Activated CD4-positive, alpha-beta memory T cell treated with anti-CD3 and anti-CD28 coated beads for 36 hours (primary cell): Measurements from ENCODE around the gene CDH5. TPM values are rescaled to one million over a fixed set of nuclear protein-coding genes. Genes with fewer than 3 reads are reported as not detected.

Experiments
- CTCF ChIA-PET: fragments of 350-600 bp; sonication (Branson Sonifier 250); formaldehyde crosslinking; loops from one replicate; lab custom pipeline; 2021; ENCODE audit warnings: antibody characterized with exemption, inconsistent platforms; lab: Charles Lee
- POLR2A ChIA-PET: fragments of 350-600 bp; sonication (Branson Sonifier 250); formaldehyde crosslinking; loops from one replicate; lab custom pipeline; 2021; ENCODE audit warnings: antibody characterized with exemption; lab: Charles Lee
- DNase-seq: peaks from one replicate; pipeline ENCODE4 v3.0.0-alpha.2; 2020
- H3K27ac Mint-ChIP-seq: one replicate; pipeline ENCODE4 v1.8.0; 2021; ENCODE audit warnings: mixed read lengths
- H3K27me3 Mint-ChIP-seq: one replicate; pipeline ENCODE4 v1.8.0; 2021; ENCODE audit warnings: mixed read lengths
- H3K36me3 Mint-ChIP-seq: one replicate; pipeline ENCODE4 v1.8.0; 2021; ENCODE audit warnings: mixed read lengths
- H3K4me1 Mint-ChIP-seq: one replicate; pipeline ENCODE4 v1.8.0; 2021; ENCODE audit warnings: low read depth, mixed read lengths
- H3K4me3 Mint-ChIP-seq: one replicate; pipeline ENCODE4 v1.8.0; 2021; ENCODE audit warnings: mild to moderate bottlenecking, mixed read lengths
- H3K9me3 Mint-ChIP-seq: one replicate; pipeline ENCODE4 v1.8.0; 2021; ENCODE audit warnings: mixed read lengths
- intact Hi-C: fragments of 100-400 bp; cut with micrococcal nuclease; formaldehyde crosslinking; loops from one replicate; pipeline ENCODE4 v1.15.1; 2023
- total RNA-seq, 2 experiments: library from RNA; stranded (reverse); gene quantifications; one replicate each; pipeline ENCODE4 v1.2.3, GENCODE V29; 2021

CDH5 gene
- total RNA-seq, 2 experiments from 2014 or later, result not detected

- intact Hi-C loops, result no loop called here
- H3K4me3 Mint-ChIP-seq, result no peak overlapping the region
- no peaks in the 10 kb centered on the region for H3K36me3 Mint-ChIP-seq
- CTCF ChIA-PET, result interaction anchor here (1.1 kb wide), 1 partner anchor 17 kb away, joined by 3 read pairs; no protein-coding TSS in a partner anchor
- H3K9me3 Mint-ChIP-seq, result no peaks in the 10 kb centered on the region
- DNase-seq, result no peak
- H3K4me1 Mint-ChIP-seq, result no peaks in the 10 kb centered on the region
- POLR2A ChIA-PET, result no interaction called here
- no peak overlapping the region for H3K27ac Mint-ChIP-seq
- no peaks in the 10 kb centered on the region for H3K27me3 Mint-ChIP-seq
Observed at GRCh38 chr16:66389256-66390176, 23.0 kb downstream of the CDH5 start.

- H3K4me1 Mint-ChIP-seq, result no peaks in the 10 kb centered on the region
- no peaks in the 10 kb centered on the region for H3K9me3 Mint-ChIP-seq
- intact Hi-C loops, result no loop called here
- POLR2A ChIA-PET, result no interaction called here
- H3K4me3 Mint-ChIP-seq, result no peak overlapping the region
- no peaks in the 10 kb centered on the region for H3K36me3 Mint-ChIP-seq
- DNase-seq, result no peak
- CTCF ChIA-PET, result no interaction called here
- no peaks in the 10 kb centered on the region for H3K27me3 Mint-ChIP-seq
- H3K27ac Mint-ChIP-seq, result no peak overlapping the region
Observed at GRCh38 chr16:66390346-66391108, 24.0 kb downstream of the CDH5 start.

- no peak overlapping the region for H3K4me3 Mint-ChIP-seq
- no peaks in the 10 kb centered on the region for H3K36me3 Mint-ChIP-seq
- intact Hi-C loops, result no loop called here
- ChIA-PET CTCF (interaction anchor here (1.5 kb wide), 1 partner anchor 13 kb away, joined by 4 read pairs; no protein-coding TSS in a partner anchor), POLR2A (no interaction called here)
- DNase-seq, result no peak
- H3K27me3 Mint-ChIP-seq, result no peaks in the 10 kb centered on the region
- no peaks in the 10 kb centered on the region for H3K9me3 Mint-ChIP-seq
- no peak overlapping the region for H3K27ac Mint-ChIP-seq
- H3K4me1 Mint-ChIP-seq, result no peaks in the 10 kb centered on the region
Observed at GRCh38 chr16:66391726-66392670, 25.5 kb downstream of the CDH5 start.

- intact Hi-C loops, result no loop called here
- no peak for DNase-seq
- CTCF ChIA-PET, result interaction anchor here (1.0 to 1.4 kb wide), 2 partner anchors 11 to 39 kb away, joined by 3 to 4 read pairs; no protein-coding TSS in a partner anchor
- Mint-ChIP-seq H3K4me3 (no peak overlapping the region), H3K4me1 (no peaks in the 10 kb centered on the region), H3K27ac (no peak overlapping the region), H3K27me3 (peaks cover 3% of the 10 kb centered on the region), H3K36me3 (no peaks in the 10 kb centered on the region), H3K9me3 (no peaks in the 10 kb centered on the region)
- POLR2A ChIA-PET, result no interaction called here
Observed at GRCh38 chr16:66395806-66396555, 29.5 kb downstream of the CDH5 start.

GRCh38 chr16:66397736-66398433 is 31.4 kb downstream of the CDH5 start:
- Mint-ChIP-seq H3K4me1 (no peaks in the 10 kb centered on the region), H3K27ac (no peak overlapping the region), H3K4me3 (no peak overlapping the region), H3K9me3 (no peaks in the 10 kb centered on the region), H3K27me3 (peaks cover 3% of the 10 kb centered on the region), H3K36me3 (no peaks in the 10 kb centered on the region)
- no peak for DNase-seq
- intact Hi-C loops, result no loop called here
- ChIA-PET CTCF (no interaction called here), POLR2A (no interaction called here)

GRCh38 chr16:66399031-66399430 is 32.5 kb downstream of the CDH5 start:
- no peak overlapping the region for H3K4me3 Mint-ChIP-seq
- intact Hi-C loops, result no loop called here
- peaks cover 4% of the 10 kb centered on the region for H3K27me3 Mint-ChIP-seq
- CTCF ChIA-PET, result interaction anchor here (1.9 kb wide), 1 partner anchor 117 kb away, joined by 4 read pairs; no protein-coding TSS in a partner anchor
- no peaks in the 10 kb centered on the region for H3K36me3 Mint-ChIP-seq
- POLR2A ChIA-PET, result no interaction called here
- no peak for DNase-seq
- H3K4me1 Mint-ChIP-seq, result no peaks in the 10 kb centered on the region
- H3K9me3 Mint-ChIP-seq, result no peaks in the 10 kb centered on the region
- no peak overlapping the region for H3K27ac Mint-ChIP-seq

- Mint-ChIP-seq H3K9me3 (peaks cover 1% of the 10 kb centered on the region), H3K36me3 (no peaks in the 10 kb centered on the region), H3K4me1 (no peaks in the 10 kb centered on the region), H3K27me3 (peaks cover 4% of the 10 kb centered on the region), H3K27ac (no peak overlapping the region), H3K4me3 (no peak overlapping the region)
- intact Hi-C loops, result no loop called here
- POLR2A ChIA-PET, result no interaction called here
- no peak for DNase-seq
- CTCF ChIA-PET, result interaction anchor here (1.9 kb wide), 1 partner anchor 116 kb away, joined by 4 read pairs; no protein-coding TSS in a partner anchor
Observed at GRCh38 chr16:66399930-66400329, 33.4 kb downstream of the CDH5 start.

- H3K9me3 Mint-ChIP-seq, result peaks cover 6% of the 10 kb centered on the region
- ChIA-PET CTCF (interaction anchor here (1.9 kb wide), 1 partner anchor 115 kb away, joined by 4 read pairs; no protein-coding TSS in a partner anchor), POLR2A (no interaction called here)
- H3K27ac Mint-ChIP-seq, result no peak overlapping the region
- H3K4me3 Mint-ChIP-seq, result no peak overlapping the region
- no peaks in the 10 kb centered on the region for H3K4me1 Mint-ChIP-seq
- intact Hi-C loops, result no loop called here
- H3K36me3 Mint-ChIP-seq, result no peaks in the 10 kb centered on the region
- no peak for DNase-seq
- H3K27me3 Mint-ChIP-seq, result peaks cover 4% of the 10 kb centered on the region
Observed at GRCh38 chr16:66400503-66401380, 34.3 kb downstream of the CDH5 start.

- DNase-seq, result no peak
- Mint-ChIP-seq H3K27me3 (peaks cover 4% of the 10 kb centered on the region), H3K9me3 (peaks cover 6% of the 10 kb centered on the region), H3K36me3 (no peaks in the 10 kb centered on the region), H3K4me3 (no peak overlapping the region), H3K4me1 (no peaks in the 10 kb centered on the region), H3K27ac (no peak overlapping the region)
- CTCF ChIA-PET, result no interaction called here
- POLR2A ChIA-PET, result no interaction called here
- intact Hi-C loops, result no loop called here
Observed at GRCh38 chr16:66401610-66402009, 35.1 kb downstream of the CDH5 start.

GRCh38 chr16:66402166-66402565 is 35.7 kb downstream of the CDH5 start:
- Mint-ChIP-seq H3K4me1 (peaks cover 3% of the 10 kb centered on the region), H3K9me3 (peaks cover 6% of the 10 kb centered on the region), H3K27ac (no peak overlapping the region), H3K4me3 (no peak overlapping the region), H3K36me3 (no peaks in the 10 kb centered on the region), H3K27me3 (peaks cover 4% of the 10 kb centered on the region)
- ChIA-PET CTCF (no interaction called here), POLR2A (no interaction called here)
- no peak for DNase-seq
- intact Hi-C loops, result no loop called here
